Tibial artery (tissue), 4 donors: ENCODE measurements around the gene TFDP2.

ENCODE experiments used
- DNase-seq, 2 donors: peaks; one replicate each; pipeline ENCODE4 v3.0.0-alpha.2; 2019
- H3K27ac ChIP-seq, 2 donors: fragments of 200-600 bp; sonication (generic) in 1 of 2; 1 replicate in 1 of 2; 2 replicates in 1 of 2; pipeline ENCODE4 v1.5.1; 2018 to 2019; ENCODE audit warnings: mild to moderate bottlenecking in 1 of 2
- H3K27me3 ChIP-seq, 2 donors: fragments of 200-600 bp; sonication (generic) in 1 of 2; one replicate each; pipeline versions ENCODE4 v1.5.1 to v1.6.0; 2016 to 2019
- H3K36me3 ChIP-seq, 3 donors: fragments of 200-600 bp; sonication (generic) in 2 of 3; one replicate each; pipeline ENCODE4 v1.5.1; 2016 to 2019; ENCODE audit warnings: mild to moderate bottlenecking in 2 of 3
- H3K4me1 ChIP-seq, 4 donors: fragments of 200-600 bp; sonication (generic) in 2 of 4; 1 replicate in 3 of 4; 2 replicates in 1 of 4; pipeline ENCODE4 v1.5.1; 2016 to 2019
- H3K4me3 ChIP-seq, 2 donors: fragments of 200-600 bp; sonication (generic) in 1 of 2; 1 replicate in 1 of 2; 2 replicates in 1 of 2; pipeline ENCODE4 v1.5.1; 2018 to 2019; ENCODE audit warnings: mild to moderate bottlenecking in 2 of 2
- H3K9me3 ChIP-seq, 3 donors: fragments of 200-600 bp; sonication (generic) in 1 of 3; one replicate each; pipeline ENCODE4 v1.5.1; 2016 to 2019
- CTCF ChIP-seq, 2 experiments: fragments of 200-600 bp in 1 of 2; fragments of 450-650 bp in 1 of 2; IDR thresholded peaks; one replicate each; pipeline ENCODE4 v1.5.1; 2017 to 2019; ENCODE audit warnings: antibody characterized with exemption in 2 of 2, mild to moderate bottlenecking in 1 of 2, moderate library complexity in 1 of 2
- intact Hi-C: fragments of 100-400 bp; cut with DNase I; formaldehyde crosslinking; loops from one replicate; pipeline ENCODE4 v1.15.0; 2023; ENCODE audit warnings: low total_unique reads

The TFDP2 gene

DNA sequence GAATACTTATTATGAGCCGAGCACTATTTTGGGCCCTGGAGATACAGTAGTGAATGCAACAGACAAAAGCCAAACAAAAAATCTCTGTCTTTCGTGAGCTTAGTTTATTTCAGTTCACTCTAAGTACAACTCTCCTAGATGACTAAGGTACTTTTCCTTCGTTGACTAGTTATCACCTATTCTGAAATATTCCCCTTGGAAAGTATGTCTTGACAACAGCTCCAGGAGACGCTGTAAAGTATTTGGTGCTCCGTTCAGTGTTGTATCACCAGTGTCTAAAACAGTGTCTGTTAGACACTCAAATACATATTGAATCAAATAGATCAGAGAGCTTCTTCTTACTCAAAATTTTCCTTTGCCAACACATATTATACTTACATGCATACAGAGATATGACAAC is 119.6 kb downstream of the TFDP2 start:
- H3K9me3 ChIP-seq, result no peaks in the 10 kb centered on the region
- no peak for TF ChIP-seq CTCF (IDR thresholded peaks at IDR 0.05)
- no peak for DNase-seq
- H3K27ac ChIP-seq, result peak overlapping the region in 1 of 2 donors; percentile 50
- intact Hi-C loops, result no loop called here
- no peak overlapping the region for H3K4me3 ChIP-seq
- no peaks in the 10 kb centered on the region for H3K36me3 ChIP-seq
- peaks cover 0 to 26% (median 6%) of the 10 kb centered on the region in 4 donors for H3K4me1 ChIP-seq
- H3K27me3 ChIP-seq, result no peaks in the 10 kb centered on the region

GRCh38 chr3:142029052-142029642 is 120.2 kb downstream of the TFDP2 start:
- H3K27ac ChIP-seq, result peak overlapping the region in 1 of 2 donors; percentile 50
- DNase-seq, result no peak
- peaks cover 0 to 26% (median 6%) of the 10 kb centered on the region in 4 donors for H3K4me1 ChIP-seq
- no peaks in the 10 kb centered on the region for H3K9me3 ChIP-seq
- no peaks in the 10 kb centered on the region for H3K36me3 ChIP-seq
- no peak for TF ChIP-seq CTCF (IDR thresholded peaks at IDR 0.05)
- H3K27me3 ChIP-seq, result no peaks in the 10 kb centered on the region
- intact Hi-C loops, result no loop called here
- no peak overlapping the region for H3K4me3 ChIP-seq

GRCh38 chr3:142028243-142028777 is 121.0 kb downstream of the TFDP2 start:
- Histone ChIP-seq H3K9me3 (no peaks in the 10 kb centered on the region), H3K27me3 (no peaks in the 10 kb centered on the region), H3K4me1 (peaks cover 0 to 26% (median 6%) of the 10 kb centered on the region in 4 donors), H3K36me3 (no peaks in the 10 kb centered on the region), H3K27ac (peak overlapping the region in 1 of 2 donors; percentile 50), H3K4me3 (peak overlapping the region; percentile 49 to 50)
- DNase-seq, result no peak
- TF ChIP-seq CTCF (IDR thresholded peaks at IDR 0.05), result no peak
- intact Hi-C loops, result no loop called here

- Histone ChIP-seq H3K36me3 (no peaks in the 10 kb centered on the region), H3K4me1 (peaks cover 0 to 26% (median 6%) of the 10 kb centered on the region in 4 donors), H3K4me3 (peak overlapping the region; percentile 49 to 50), H3K9me3 (no peaks in the 10 kb centered on the region), H3K27ac (peak overlapping the region in 1 of 2 donors; percentile 50), H3K27me3 (no peaks in the 10 kb centered on the region)
- no peak for TF ChIP-seq CTCF (IDR thresholded peaks at IDR 0.05)
- intact Hi-C loops, result no loop called here
- no peak for DNase-seq
These were observed 121.6 kb downstream of the TFDP2 start for GRCh38 chr3:142027735-142028134.

DNA sequence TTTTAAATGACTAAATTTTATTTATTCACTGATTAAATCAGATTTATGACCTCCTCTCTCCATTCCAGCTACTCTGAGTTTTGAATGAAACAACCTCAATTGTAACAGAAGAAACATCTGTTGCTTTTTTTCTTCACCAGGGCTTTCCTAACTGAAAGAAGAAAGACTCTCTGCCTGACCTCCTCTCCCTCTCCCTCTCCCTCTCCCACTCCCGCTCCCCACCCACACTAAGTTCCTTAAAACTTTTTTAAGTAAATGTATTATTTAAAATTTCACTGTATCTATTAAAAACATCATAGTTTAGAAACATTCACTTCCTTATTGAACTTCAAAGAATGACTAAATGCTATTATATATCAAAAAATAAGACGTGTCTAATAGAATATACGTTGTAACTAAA is 122.0 kb downstream of the TFDP2 start:
- H3K4me3 ChIP-seq, result peak overlapping the region; percentile 49 to 50
- H3K27ac ChIP-seq, result peak overlapping the region in 1 of 2 donors; percentile 50

More for the DNA sequence above, 122.0 kb downstream of the TFDP2 start:
- intact Hi-C loops, result no loop called here
- TF ChIP-seq CTCF (IDR thresholded peaks at IDR 0.05), result no peak
- no peaks in the 10 kb centered on the region for H3K36me3 ChIP-seq
- H3K27me3 ChIP-seq, result no peaks in the 10 kb centered on the region
- H3K4me1 ChIP-seq, result peaks cover 0 to 26% (median 8%) of the 10 kb centered on the region in 4 donors
- H3K9me3 ChIP-seq, result no peaks in the 10 kb centered on the region
- DNase-seq, result no peak
